Astrocyte (in vitro differentiated cells and primary cell): ENCODE measurements around the gene PACSIN1.

ENCODE experiments used
- CTCF ChIP-seq: IDR thresholded peaks from 2 replicates; pipeline ENCODE4 v1.5.1; 2011; ENCODE audit warnings: low read depth, mild to moderate bottlenecking, inconsistent platforms, low read length, moderate library complexity; ENCODE audit not compliant: insufficient read depth
- EZH2 ChIP-seq: IDR thresholded peaks from 2 replicates; pipeline ENCODE4 v1.6.1; 2012; ENCODE audit warnings: mild to moderate bottlenecking, low read length, inconsistent platforms; ENCODE audit not compliant: insufficient read depth

DNA sequence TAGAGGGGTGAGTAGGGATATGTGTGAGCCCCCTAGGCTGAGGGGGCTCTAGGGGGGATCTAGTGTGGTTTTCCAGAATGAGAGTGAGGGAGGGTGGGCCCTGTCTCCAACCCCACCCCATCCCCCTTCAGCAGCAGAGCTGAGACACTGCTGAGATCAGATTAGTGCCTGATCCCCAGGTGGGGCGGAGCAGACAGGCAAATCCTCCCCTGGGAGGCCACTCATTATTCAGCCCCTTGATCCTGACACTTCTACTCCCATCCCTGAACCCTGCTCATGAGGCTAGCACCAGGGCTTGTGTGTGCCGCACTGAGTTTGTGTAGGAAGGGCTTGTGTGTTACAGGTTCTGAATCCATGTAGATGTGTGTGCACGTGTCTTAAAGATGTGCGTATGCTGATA is 47.8 kb downstream of the PACSIN1 start:
- TF ChIP-seq CTCF: no peak
- no peak for TF ChIP-seq EZH2
